ENCODE data around the gene MDFI.
A peak's percentile ranks its signal among the peaks of the same experiment; 100 is the strongest.

MDFI gene

DNA sequence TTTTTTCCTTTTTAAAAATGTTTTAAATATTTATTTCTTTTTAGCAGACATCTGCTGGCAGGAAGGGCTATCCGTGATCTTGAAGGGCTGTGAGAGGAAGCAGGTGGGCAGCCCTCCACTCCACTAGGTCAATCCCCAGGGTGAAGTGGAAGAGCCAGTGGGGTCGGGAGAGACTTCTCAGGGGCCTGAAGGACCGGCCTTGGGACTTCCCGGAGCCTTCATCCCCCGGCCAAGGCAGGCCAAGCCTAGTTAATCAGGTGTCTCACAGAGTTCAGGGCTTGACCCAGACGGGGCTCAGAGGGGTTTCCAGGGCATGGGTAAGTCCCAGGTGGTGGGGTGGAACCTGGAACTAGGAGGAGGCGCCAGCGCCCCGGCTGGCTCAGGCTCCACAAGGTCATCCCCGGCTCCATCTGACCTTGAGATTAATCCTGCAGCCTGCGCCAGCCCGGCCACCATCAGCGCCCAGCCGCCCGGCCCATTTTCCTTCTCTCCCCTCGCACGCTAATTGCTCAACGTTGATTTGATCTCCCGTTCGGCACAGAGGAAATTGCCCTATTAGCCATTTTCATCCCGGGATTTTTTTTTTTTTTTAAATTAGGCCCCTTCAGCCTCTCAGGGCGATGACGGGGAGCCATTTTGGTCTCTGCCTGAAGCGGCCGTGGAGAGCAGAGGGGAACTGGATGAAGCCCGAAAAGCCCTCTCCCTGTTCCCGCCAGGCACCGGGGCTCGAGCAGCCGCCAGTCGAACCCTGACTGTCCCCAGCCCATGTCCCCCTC is 44.4 kb downstream of the MDFI start:
- peak; percentile 5 for FAIRE-seq
- no peak for DNase-seq (ENCODE audit: extremely low spot score, insufficient read length, low read depth)

DNA sequence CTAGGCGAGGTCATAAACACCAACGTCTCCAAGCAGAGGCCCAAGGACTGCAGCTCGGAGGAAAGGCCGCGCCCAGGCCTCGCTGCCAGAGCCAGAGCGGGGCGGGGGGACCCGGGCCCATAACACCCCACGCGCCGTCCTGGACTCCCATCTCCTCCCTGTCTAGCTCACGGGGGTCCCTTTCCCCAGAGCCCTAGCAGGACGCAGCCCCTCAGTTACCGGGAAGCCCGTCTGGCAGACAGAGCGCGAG is 44.9 kb downstream of the MDFI start:
- DNase-seq (ENCODE audit: extremely low spot score, insufficient read length, low read depth) (no peak), FAIRE-seq (no peak)

DNA sequence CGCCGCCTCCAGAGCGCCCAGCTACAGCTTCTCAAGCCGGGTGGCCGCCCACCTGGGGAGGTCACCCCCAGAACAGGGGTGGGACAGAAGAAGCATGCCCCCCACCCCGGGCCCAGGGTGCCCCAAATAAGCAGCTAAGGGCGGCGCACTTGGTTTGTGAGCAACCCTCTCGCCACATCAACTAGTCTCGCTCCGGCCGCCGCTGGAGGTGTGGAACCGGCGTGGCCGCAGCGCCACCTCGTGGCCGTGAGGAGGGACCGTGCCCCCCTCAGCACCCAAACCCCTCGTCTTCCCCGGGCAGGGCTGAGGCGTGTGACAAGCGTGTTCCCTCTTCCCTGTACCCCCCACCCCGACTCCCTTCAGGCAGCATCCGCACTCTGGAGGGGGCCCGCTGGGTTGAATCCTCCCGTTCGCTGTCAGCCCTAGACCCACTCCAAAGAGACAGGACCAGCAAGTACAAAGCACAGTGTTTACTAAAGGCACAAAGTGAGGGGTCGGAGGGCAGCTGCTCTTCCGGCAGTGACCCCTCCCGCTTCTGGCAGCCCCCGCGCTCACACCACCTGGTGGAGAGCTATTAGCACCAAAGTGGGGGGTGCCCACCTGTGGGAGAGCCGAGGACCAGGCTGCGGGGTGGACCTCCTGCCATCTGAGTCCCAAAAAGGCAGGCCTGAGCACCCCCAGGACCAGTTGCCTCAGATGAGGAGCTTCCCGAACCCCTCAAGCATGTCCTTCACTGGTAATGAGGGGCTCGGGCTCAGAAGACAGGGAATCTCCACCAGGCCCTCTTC is 45.4 kb downstream of the MDFI start:
- peak; percentile 84 for FAIRE-seq
- DNase-seq (ENCODE audit: extremely low spot score, insufficient read length, low read depth), result peak; percentile 64

DNA sequence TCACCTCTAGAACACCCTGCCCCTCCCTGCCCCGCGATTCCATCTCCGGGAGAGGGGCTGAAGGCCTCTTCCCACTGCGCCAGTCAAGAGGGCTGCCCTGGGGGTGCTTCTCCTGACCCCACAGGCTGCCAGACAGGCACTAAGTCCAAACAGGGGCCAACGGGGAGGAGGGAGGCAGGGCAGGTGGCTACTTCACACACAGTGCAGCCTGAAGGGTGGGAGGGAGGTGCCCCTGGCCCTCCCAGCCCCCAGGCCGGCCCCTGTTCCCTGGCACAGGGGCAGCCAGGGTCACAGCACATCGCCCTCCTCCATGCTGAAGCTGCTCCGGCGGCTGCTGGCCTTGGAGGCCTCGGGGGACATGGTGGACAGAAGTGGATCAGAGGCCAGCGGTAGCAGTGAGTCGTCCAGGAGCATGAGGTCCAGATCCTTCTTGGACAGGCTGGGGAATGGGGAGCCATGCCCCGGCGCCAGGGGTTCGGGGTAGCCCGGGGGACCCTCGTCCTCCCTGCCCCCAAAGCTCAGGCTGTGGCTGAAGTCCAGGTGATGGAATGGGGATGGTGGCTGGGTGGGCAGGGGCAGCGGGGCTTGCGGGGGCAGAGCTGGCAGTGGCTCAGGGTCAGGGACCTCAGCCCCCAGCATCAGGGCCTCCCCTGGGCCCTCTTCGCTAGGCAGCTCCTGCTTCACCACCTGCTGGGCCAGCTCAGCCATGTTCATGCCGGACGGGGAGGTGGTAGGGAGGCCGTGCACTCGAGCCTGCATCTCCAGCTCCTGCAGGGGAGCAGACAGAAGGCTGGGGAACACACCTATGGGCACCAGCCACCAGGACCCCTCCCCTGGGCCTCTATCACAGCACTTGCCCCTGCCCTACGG is 46.3 kb downstream of the MDFI start:
- DNase-seq (ENCODE audit: extremely low spot score, insufficient read length, low read depth) (no peak), FAIRE-seq (no peak)

DNA sequence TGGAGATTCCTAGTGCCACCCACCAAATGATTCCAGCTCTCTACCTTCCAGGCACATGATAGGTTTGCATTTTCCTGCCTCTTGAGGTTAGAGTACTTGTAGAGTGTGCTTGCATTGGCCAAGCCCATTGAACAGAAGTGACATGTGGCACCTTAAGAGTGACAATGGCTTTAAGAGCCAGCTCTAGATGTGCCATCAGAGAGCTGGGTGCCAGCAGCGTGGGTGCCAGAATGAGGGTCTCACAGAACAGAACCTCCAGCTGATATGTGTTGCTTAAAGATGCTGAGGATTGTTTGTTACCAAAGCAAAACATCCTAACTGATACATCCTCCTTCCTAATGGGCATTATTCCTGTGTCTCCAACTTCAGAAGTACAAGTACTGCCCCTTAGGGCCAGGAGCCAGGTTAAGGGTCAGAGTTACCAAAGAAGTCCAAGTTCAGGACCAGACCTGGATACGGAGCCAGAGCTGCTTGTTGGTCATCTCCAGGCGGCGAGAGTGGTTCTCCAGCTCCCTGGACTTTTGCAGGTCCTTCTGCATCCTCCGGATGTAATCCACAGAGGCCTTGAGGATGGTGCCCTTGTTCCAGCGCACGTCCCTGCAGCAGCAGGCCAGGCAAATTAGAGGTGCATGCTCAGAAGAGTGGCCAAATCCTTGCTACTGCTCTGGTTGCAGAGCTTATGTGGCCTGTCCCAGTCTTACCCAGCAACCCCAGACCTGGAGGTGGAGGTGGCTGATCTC is 47.5 kb downstream of the MDFI start:
- DNase-seq (ENCODE audit: extremely low spot score, insufficient read length, low read depth) (no peak), FAIRE-seq (no peak)

DNA sequence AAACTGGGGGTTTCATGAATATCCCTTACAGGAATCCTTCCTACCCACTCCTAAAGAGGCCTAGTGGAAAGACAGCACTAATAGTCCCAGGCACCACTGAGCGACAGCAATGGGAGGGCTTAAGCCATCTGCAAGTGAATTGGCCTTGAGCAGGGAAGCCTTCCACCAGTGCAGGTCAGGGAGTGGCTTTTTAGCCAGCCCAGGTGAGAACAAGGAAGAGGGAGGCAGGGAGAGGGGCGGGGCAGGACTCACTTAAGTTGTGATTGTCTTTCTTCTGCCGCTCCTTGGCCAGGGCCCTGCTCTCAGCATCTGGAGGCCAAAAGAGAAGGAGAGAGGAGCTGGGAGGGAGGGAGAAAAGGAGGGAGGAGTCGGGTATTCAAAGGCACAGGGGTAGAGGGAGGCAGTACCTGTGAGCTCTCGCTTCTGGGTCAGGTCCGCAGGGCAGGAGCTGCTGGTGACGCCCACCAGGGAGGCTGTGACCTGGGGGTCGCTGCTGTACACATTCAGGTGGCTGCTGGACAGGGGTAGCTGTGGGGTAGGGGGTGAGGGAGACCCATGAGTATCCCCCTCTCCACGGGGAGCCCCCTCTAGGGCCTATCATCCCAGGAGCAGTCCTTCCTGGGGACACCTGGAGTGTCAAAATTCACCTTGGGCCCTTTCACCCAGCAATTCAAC is 49.4 kb downstream of the MDFI start:
- DNase-seq (ENCODE audit: extremely low spot score, insufficient read length, low read depth) (no peak), FAIRE-seq (no peak)

DNA sequence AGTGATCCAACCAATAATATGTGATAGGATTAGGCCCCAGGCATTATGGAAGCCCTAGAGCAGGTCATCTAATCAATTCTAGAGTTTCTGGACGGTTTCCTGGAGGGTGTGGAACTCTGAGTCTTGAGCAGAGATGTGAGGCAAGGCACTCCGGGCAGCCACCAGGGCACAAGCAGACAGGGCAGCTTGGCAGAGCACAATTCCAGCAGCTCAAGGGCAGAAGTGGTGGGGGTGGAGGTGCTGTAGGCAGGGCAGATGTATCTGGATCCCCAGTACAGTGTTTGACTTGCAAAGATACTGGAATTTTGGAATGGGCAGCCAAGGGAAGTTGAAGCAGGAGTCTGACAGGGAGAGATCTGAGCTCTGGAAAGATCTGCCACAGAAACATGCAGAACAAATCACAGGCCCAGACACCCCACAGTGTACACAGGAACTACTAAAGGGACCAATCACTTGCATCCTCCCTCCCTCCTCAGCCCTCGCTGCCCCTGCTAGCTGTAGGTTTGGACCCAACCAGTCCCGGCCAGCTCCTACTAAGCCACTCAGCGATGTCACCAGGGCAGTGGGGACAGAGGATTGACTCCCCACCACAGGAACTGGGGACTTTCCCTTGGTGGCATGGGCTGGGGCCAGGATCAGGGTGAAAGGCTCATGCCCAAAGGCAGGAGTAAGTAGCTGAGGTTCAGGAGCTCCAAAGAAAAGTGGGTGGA is 50.1 kb downstream of the MDFI start:
- DNase-seq (ENCODE audit: extremely low spot score, insufficient read length, low read depth), result no peak
- no peak for FAIRE-seq

DNA sequence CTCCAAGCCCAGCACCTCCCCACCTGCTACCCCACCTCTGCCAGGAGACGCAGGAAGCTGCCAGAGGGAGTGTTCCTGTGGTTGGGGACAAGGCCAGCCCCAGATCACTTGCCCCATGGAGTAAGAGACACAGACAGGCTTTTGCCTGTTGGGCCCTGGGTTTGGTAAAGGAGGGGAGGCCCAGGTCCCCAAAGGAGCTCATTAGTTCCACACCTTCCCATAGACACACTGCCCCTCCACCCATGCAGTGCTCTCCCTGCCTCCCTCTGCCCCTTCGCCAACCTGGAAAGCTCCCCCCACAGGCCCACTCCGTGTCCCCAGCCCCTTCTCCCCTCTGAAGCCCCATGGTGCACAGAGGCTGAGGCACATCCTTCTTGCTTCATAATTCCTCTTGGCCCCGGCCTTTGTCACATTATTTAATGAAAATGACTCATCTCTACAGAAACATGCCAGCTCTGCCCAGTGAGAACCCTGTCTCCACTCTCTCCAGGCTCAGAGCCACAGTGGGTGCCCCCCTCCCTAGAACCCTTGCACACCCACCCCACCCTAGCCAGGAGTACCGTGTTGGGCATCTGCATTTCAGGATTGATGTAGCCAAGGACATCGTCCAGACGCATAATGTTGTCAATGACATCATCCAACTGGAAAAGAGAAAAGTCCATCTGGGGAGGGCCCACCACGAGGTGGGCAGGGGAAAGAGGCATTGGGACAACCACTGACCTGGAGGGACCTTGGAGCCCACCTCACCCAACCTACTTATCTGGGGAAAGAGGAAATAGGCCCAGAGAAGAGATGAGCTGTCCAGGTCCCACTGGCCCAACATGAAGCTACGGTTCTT is 51.1 kb downstream of the MDFI start:
- FAIRE-seq (no peak), DNase-seq (ENCODE audit: extremely low spot score, insufficient read length, low read depth) (no peak)

DNA sequence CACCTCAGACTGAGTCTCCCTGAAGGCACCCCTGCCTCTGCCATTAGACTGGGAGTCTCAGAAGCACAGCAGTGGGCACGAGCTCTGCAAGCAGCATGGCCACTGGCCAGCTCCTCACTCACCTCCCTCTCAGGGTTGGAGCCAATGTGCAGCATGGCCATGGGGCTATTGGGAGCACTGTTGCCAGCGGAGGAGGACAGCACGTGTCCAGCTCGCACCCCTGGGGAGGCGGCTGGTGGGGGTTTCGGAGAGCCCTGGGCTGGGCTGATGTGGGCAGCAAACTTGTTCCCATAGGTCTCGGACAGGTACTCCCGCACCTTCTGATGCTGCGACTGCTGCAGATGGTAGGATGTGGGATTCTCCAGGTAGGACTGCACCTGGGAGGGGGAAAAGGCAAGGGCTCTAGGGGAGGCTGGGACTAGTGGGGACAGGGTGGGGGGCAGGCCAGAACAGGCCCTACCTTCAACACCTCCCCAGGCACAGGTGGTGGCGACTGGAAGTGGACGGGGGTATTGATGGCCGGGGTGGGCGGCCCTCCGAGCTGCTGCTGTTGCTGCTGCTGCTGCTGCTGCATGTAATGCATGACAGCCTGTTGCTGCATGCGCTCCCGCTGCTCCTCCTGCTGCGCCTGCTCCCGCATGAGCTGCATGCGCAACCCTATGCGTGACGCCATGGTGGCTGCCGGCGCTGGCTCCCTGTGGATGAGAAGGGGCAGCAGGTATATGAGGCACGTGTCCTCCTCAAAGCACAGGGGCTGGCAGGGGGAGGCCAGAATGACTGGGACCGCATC is 52.5 kb downstream of the MDFI start:
- DNase-seq (ENCODE audit: extremely low spot score, insufficient read length, low read depth) (no peak), FAIRE-seq (no peak)

DNA sequence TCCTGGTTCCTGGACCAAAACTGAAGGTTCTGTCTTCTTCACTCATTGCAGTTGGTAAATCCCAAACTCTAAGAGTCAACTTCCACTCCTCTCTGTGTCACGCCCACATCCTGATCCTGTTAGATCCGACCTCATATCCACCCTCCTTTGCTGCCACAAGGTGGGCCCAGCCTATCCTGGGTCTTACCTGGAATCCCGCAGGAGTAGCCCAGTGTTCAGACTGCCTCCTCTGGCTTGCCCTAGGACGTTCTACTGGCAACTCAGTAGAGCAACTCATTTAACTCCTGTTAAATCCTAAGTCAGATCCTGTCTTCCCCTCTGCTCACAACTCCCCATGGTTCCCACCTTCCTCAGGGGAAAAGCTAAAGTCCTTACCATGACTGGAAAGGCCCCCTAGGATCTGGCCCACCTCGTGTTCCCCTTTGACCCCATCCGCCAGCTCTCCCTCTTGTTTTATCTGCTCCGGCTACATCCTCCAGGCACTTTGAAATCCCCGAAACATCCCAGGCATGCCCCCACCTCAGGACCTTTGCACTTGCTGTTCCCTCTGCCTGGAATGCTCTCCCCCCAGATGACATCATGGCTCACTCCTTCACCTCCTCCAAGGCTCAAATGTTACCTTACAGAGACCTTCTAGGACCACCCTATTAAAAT is 53.3 kb downstream of the MDFI start:
- no peak for FAIRE-seq
- no peak for DNase-seq (ENCODE audit: extremely low spot score, insufficient read length, low read depth)

DNA sequence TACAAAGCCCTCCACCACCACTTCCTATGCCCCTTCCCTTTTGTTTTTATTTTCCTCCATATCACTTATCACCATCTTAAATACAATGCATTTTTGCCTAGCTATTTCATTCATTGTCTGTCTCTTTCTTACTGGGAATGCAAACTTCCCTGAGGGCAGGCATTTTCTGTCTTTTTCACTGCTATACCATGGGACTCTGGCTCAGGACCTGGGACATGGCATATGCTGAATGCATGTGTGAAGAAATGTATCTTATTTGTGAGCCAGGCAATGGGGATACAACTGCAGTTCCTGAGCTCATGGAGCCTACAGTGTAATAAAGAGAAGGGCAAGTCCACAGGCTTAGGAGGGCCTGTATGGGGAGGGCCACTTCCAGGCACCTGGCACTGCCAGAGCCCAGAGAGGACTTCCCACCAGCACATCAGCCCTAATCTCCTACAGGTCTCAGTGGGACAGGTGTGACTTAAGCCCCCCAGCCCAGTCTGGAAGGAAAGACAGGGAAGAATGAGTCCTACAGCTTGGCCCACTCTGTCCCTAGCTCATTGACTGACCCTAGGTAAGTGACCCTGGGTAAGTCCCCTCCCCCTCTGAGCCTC is 53.9 kb downstream of the MDFI start:
- DNase-seq (ENCODE audit: extremely low spot score, insufficient read length, low read depth) (no peak), FAIRE-seq (no peak)

DNA sequence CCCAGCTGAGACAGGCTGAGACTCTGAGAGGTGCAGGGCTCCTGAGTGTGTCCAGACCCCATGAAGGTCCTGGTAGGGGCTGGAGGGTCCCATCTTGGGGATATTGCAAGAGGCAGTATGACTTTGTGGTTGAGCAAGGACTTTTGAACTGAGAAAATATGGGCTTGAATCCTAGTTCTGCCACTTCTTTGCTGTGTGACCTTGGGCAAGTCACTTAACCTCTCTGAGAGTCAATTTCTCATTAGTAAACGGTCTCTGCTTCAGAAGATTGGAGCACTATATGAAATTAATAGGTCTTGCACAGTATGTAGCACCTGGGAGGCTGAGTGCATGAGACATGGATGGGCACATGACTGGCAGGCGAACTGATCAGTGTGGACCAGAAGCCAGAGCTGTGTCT is 54.5 kb downstream of the MDFI start:
- FAIRE-seq, result peak; percentile 15
- no peak for DNase-seq (ENCODE audit: extremely low spot score, insufficient read length, low read depth)

DNA sequence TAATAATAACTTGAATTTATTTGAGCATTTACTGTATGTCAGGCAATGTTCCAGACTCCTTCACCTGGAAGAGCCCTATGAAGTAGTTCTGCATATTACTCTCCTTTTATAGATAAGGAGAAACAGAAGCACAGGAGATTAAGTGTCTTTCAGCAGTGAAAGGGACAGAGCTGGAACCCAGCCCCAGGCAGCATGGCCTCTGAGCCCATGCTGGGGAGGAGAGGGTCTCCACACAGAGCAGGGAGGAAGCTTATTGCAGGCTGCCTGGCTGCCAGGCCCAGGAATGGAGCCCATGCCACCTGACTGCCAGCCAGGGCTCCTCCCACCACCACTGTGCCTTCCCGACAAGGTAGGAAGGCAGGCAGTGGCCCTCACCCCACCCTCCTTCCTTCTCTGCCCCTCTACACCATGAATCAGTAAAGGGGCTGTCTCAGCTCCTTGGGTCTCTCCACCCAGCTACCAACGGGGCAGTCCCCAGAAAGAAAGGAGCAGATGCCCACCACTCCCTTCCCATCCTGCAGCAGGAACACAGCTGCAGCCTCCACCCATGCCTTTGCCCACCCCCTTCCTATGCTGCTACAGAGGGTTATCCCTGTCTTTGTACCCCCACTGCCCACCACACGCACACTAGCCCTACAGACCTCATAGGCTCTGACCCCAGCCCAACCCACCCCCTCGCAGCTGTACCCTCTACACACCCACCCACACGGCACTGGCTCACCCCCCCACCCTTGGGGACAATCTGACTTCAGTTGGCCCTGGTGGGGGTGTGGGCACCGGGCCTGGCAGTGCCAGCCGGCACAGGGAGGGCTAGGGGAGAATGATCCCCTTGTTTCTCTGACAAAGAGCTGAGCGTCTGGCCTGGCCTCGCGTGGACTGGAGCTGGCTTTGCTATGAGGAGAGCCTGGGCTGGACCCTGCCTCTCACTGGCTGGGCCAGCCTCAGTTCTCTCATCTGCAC is 55.3 kb downstream of the MDFI start:
- DNase-seq (ENCODE audit: extremely low spot score, insufficient read length, low read depth), result no peak
- FAIRE-seq, result no peak

DNA sequence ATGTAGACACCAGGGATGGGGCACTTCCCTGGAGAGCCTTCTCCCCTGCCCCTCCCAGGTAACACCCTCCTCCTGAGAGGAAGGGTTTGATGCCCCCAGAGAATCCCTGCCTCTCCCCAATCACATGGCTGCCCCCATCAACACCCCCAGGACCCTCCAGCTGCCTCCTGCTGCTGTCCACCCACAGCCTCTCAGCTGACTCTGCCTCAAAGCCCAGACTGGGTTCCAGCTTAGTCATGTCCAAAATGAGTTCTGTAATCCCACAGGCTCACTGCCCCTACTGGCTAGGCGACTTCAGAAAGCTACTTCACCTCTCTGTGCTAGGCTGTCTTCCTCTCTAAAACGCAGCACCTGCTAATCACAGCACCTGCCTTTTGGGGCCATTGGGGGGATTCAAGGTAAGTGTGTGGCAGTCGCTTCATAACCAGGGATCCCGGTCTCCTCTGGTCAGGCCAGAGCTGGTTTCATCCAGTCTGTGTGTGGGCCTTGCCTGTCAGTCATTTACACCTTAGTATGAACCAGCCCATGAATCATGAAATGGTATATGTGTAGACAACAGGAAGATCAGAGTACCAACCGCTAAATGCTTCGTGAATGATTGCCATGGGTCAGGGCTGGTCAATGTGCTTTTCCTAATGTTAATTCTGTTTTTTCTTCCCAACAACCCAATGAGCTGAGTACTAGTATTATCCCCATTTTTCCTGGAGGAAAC is 56.7 kb downstream of the MDFI start:
- FAIRE-seq, result no peak

DNA sequence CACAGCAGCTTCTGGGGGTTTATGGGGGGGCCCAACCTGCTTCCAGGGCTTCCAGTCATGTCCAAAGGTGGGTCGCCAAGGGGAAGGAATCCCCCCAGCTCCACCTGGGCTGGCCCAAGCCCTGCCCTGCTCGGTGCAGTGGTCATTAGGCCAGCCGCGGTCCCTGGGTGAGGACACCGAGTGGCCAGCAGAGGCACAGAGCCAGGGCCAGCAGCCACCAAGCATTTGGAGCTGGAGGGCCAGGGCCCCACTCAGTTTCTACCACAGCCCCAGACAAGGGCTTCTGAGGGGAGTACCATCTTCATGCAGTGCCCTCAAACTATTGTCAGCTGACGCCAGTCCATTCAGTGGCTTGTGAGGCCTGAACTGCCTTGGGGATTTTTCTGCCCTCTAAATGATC is 57.6 kb downstream of the MDFI start:
- no peak for DNase-seq (ENCODE audit: extremely low spot score, insufficient read length, low read depth)
- no peak for FAIRE-seq

More for the DNA sequence above, 56.7 kb downstream of the MDFI start:
- no peak for DNase-seq (ENCODE audit: extremely low spot score, insufficient read length, low read depth)
